Neural cell (in vitro differentiated cells): ENCODE measurements around the gene MYOD1. TPM values are rescaled to one million over a fixed set of nuclear protein-coding genes. Genes with fewer than 3 reads are reported as not detected.

Experiments
- H2AFZ ChIP-seq: fragments of 200-600, 300-800 bp; sonication (generic), shearing (Covaris generic); 2 replicates; pipeline ENCODE4 v1.6.0; 2014; ENCODE audit warnings: low read depth, mild to moderate bottlenecking, antibody characterized with exemption, low read length, moderate library complexity
- H3F3A ChIP-seq: fragments of 200-600 bp; shearing (Covaris generic); 2 replicates; pipeline ENCODE4 v1.6.1; 2016; ENCODE audit warnings: mild to moderate bottlenecking, moderate library complexity, mixed read lengths, antibody characterized with exemption, low read length; ENCODE audit not compliant: insufficient read depth, poor library complexity, severe bottlenecking
- H3K27ac ChIP-seq: fragments of 200-600, 300-800 bp; sonication (generic), shearing (Covaris generic); 2 replicates; pipeline ENCODE4 v1.5.1; 2014; ENCODE audit warnings: mild to moderate bottlenecking, low read length, moderate library complexity
- H3K27me3 ChIP-seq: fragments of 300-800, 200-600 bp; sonication (generic), shearing (Covaris generic); 2 replicates; pipeline ENCODE4 v1.6.0; 2014; ENCODE audit warnings: mild to moderate bottlenecking, low read depth, low read length, moderate library complexity; ENCODE audit not compliant: insufficient read depth
- H3K36me3 ChIP-seq: fragments of 300-800, 200-600 bp; sonication (generic), shearing (Covaris generic); 2 replicates; pipeline ENCODE4 v1.5.1; 2014; ENCODE audit warnings: mild to moderate bottlenecking, antibody characterized with exemption, low read length, moderate library complexity; ENCODE audit not compliant: insufficient read depth
- H3K4me2 ChIP-seq: fragments of 300-800, 200-600 bp; sonication (generic), shearing (Covaris generic); 2 replicates; pipeline ENCODE4 v1.6.0; 2014; ENCODE audit warnings: mild to moderate bottlenecking, low read length
- H3K4me3 ChIP-seq: fragments of 300-800, 200-600 bp; sonication (generic), shearing (Covaris generic); 2 replicates; pipeline ENCODE4 v1.5.1; 2014; ENCODE audit warnings: mild to moderate bottlenecking, low read length, moderate library complexity
- H3K79me2 ChIP-seq: fragments of 200-600 bp; shearing (Covaris generic); replicated peaks from 2 replicates; pipeline ENCODE4 v1.6.0; 2014; ENCODE audit warnings: mild to moderate bottlenecking, low read length, moderate library complexity; ENCODE audit not compliant: insufficient read depth
- H3K9ac ChIP-seq: fragments of 300-800, 200-600 bp; sonication (generic), shearing (Covaris generic); 2 replicates; pipeline ENCODE4 v1.6.1; 2016; ENCODE audit warnings: mild to moderate bottlenecking, low read length, mixed read lengths
- H3K9me2 ChIP-seq: fragments of 200-600 bp; shearing (Covaris generic); 2 replicates; pipeline ENCODE4 v1.6.1; 2016; ENCODE audit warnings: mild to moderate bottlenecking, low read length, mixed read lengths; ENCODE audit not compliant: insufficient read depth
- H3K9me3 ChIP-seq: fragments of 200-600, 300-800 bp; sonication (generic), shearing (Covaris generic); 2 replicates; pipeline ENCODE4 v1.6.1; 2016; ENCODE audit warnings: mild to moderate bottlenecking, mixed run types, low read length, moderate library complexity, mixed read lengths
- H4K20me1 ChIP-seq: fragments of 200-600 bp; shearing (Covaris generic); 2 replicates; pipeline ENCODE4 v1.6.1; 2016; ENCODE audit warnings: mild to moderate bottlenecking, mixed run types; ENCODE audit not compliant: insufficient read depth
- EP300 ChIP-seq: fragments of 450-650 bp; conservative IDR thresholded peaks from 2 replicates; pipeline ENCODE4 v1.6.1; 2014; ENCODE audit warnings: antibody characterized with exemption, mild to moderate bottlenecking, moderate library complexity; ENCODE audit not compliant: poor library complexity, severe bottlenecking
- EZH2 ChIP-seq: fragments of 200-600, 300-800 bp; shearing (Covaris generic), sonication (generic); IDR thresholded peaks from 2 replicates; pipeline ENCODE4 v1.6.1; 2014; ENCODE audit warnings: antibody characterized with exemption, low read length, borderline replicate concordance, mild to moderate bottlenecking; ENCODE audit not compliant: insufficient read depth, poor library complexity, severe bottlenecking
- MXI1 ChIP-seq: fragments of 450-650 bp; conservative IDR thresholded peaks from 2 replicates; pipeline ENCODE4 v1.6.1; 2014; ENCODE audit warnings: antibody characterized with exemption, mild to moderate bottlenecking; ENCODE audit not compliant: poor library complexity, severe bottlenecking
- POLR2AphosphoS5 ChIP-seq: IDR thresholded peaks from 2 replicates; pipeline ENCODE4 v1.6.1; 2012
- RAD21 ChIP-seq: fragments of 450-650 bp; conservative IDR thresholded peaks from 2 replicates; pipeline ENCODE4 v1.6.1; 2014; ENCODE audit warnings: antibody characterized with exemption, mild to moderate bottlenecking, moderate library complexity
- SMC3 ChIP-seq: fragments of 450-650 bp; conservative IDR thresholded peaks from 2 replicates; pipeline ENCODE4 v1.6.1; 2014; ENCODE audit warnings: antibody characterized with exemption, mild to moderate bottlenecking, moderate library complexity; ENCODE audit not compliant: poor library complexity
- TAF1 ChIP-seq: IDR thresholded peaks from 2 replicates; pipeline ENCODE4 v1.6.1; 2012; ENCODE audit warnings: low read depth
- polyA plus RNA-seq: library from polyadenylated mRNA; depleted of rRNA; stranded (reverse); fragments of >200 nt; gene quantifications from 2 replicates; pipeline ENCODE4 v1.2.3, GENCODE V29; 2014
- TF ChIP-seq, protein P1 (sequence below): fragments of 450-650 bp; IDR thresholded peaks from 2 replicates; pipeline ENCODE4 v1.5.1; 2014; ENCODE audit warnings: antibody characterized with exemption, mild to moderate bottlenecking, moderate library complexity; ENCODE audit not compliant: poor library complexity, severe bottlenecking
- TF ChIP-seq, protein P2 (sequence below): IDR thresholded peaks from 2 replicates; pipeline ENCODE4 v1.6.1; 2012; ENCODE audit warnings: borderline replicate concordance

MYOD1 gene
- polyA plus RNA-seq, 1 donor from 2014 or later = not detected

DNA sequence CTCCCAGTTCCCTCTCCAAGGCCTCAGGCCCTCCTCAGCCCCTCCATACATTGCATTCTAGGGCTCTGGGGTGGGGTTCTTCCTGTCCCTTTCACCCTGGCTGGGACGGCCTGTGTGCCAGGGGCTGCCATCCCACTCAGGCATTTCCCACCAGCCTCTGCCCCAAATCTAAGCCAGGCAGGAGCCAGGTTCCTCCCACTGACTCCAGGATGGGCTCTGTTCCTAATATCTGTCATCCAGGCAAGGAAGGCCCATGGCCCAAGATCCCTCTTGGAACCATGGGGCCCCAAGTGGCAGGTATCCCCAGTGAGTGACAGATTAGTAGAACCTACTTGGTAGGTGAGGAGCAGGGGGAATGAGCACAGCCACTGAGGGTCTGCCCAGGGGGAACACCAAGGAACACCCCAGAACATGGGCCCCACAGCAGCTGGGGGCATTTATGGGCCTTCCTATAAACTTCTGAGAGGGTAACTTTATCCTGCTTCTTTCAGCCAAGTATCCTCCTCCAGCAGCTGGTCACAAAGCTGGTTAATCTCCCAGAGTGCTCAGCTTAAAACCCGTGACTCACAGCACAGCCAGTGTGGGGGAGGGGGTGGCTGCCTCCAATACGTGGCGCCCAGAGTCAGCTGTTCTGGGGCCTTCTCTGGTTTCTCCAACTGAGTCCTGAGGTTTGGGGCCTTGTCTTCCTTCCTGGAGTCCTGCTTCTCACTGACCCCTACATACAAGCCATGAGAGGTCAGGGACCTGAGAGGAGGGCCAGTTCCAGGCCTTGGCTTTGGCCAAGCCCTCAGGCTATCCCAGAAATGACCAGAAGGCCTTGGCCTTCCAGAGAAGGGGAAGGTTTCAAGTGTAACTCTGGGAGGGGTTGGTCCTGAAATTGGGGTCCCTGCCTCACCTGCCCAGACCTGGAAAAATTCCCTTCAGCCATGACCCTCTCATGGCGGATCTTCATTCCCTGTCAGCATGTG is 19.9 kb upstream of the MYOD1 start:
- no peaks in the 10 kb centered on the region for H3F3A ChIP-seq
- H3K27ac ChIP-seq = no peak overlapping the region
- no peaks in the 10 kb centered on the region for H3K79me2 ChIP-seq
- peaks cover 21% of the 10 kb centered on the region for H3K27me3 ChIP-seq
- H3K4me3 ChIP-seq = no peak overlapping the region
- no peak for TF ChIP-seq POLR2AphosphoS5
- no peak for TF ChIP-seq EP300
- TF ChIP-seq, protein P1, sequence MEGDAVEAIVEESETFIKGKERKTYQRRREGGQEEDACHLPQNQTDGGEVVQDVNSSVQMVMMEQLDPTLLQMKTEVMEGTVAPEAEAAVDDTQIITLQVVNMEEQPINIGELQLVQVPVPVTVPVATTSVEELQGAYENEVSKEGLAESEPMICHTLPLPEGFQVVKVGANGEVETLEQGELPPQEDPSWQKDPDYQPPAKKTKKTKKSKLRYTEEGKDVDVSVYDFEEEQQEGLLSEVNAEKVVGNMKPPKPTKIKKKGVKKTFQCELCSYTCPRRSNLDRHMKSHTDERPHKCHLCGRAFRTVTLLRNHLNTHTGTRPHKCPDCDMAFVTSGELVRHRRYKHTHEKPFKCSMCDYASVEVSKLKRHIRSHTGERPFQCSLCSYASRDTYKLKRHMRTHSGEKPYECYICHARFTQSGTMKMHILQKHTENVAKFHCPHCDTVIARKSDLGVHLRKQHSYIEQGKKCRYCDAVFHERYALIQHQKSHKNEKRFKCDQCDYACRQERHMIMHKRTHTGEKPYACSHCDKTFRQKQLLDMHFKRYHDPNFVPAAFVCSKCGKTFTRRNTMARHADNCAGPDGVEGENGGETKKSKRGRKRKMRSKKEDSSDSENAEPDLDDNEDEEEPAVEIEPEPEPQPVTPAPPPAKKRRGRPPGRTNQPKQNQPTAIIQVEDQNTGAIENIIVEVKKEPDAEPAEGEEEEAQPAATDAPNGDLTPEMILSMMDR = no peak
- TF ChIP-seq, protein P2, sequence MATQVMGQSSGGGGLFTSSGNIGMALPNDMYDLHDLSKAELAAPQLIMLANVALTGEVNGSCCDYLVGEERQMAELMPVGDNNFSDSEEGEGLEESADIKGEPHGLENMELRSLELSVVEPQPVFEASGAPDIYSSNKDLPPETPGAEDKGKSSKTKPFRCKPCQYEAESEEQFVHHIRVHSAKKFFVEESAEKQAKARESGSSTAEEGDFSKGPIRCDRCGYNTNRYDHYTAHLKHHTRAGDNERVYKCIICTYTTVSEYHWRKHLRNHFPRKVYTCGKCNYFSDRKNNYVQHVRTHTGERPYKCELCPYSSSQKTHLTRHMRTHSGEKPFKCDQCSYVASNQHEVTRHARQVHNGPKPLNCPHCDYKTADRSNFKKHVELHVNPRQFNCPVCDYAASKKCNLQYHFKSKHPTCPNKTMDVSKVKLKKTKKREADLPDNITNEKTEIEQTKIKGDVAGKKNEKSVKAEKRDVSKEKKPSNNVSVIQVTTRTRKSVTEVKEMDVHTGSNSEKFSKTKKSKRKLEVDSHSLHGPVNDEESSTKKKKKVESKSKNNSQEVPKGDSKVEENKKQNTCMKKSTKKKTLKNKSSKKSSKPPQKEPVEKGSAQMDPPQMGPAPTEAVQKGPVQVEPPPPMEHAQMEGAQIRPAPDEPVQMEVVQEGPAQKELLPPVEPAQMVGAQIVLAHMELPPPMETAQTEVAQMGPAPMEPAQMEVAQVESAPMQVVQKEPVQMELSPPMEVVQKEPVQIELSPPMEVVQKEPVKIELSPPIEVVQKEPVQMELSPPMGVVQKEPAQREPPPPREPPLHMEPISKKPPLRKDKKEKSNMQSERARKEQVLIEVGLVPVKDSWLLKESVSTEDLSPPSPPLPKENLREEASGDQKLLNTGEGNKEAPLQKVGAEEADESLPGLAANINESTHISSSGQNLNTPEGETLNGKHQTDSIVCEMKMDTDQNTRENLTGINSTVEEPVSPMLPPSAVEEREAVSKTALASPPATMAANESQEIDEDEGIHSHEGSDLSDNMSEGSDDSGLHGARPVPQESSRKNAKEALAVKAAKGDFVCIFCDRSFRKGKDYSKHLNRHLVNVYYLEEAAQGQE = no peak
- TF ChIP-seq TAF1 = no peak
- no peak for TF ChIP-seq EZH2
- no peak for TF ChIP-seq MXI1
- H2AFZ ChIP-seq = no peak overlapping the region
- H3K36me3 ChIP-seq = no peaks in the 10 kb centered on the region
- no peaks in the 10 kb centered on the region for H3K9me2 ChIP-seq
- H3K9ac ChIP-seq = no peak overlapping the region
- no peak overlapping the region for H3K4me2 ChIP-seq
- peaks cover 10% of the 10 kb centered on the region for H3K9me3 ChIP-seq
- H4K20me1 ChIP-seq = no peaks in the 10 kb centered on the region

DNA sequence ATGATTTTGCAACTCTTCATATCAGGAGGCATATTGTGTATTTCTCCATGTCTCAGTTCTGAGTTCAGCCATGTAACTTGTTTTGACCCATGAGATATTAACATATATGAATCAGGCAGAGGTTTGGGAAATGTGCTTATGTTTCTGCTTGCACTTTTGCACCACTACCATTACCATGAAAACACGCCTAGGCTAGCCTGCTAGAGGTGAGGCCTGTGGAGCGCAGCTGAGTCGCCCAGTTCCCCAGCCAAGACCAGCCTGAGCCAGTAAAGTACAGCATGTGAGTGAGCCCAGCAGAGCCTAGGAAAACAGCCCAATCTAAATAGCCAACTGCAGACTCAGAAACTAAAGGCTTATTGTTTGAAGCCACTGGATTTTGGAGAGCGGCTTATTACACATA is 18.4 kb upstream of the MYOD1 start:
- Histone ChIP-seq H3K79me2 (no peaks in the 10 kb centered on the region), H4K20me1 (no peaks in the 10 kb centered on the region), H3K27me3 (peaks cover 11% of the 10 kb centered on the region), H3K4me3 (no peak overlapping the region), H3K9me3 (peaks cover 10% of the 10 kb centered on the region), H3K9ac (no peak overlapping the region), H3K36me3 (no peaks in the 10 kb centered on the region), H3K27ac (no peak overlapping the region), H3F3A (no peaks in the 10 kb centered on the region), H3K9me2 (no peaks in the 10 kb centered on the region), H2AFZ (no peak overlapping the region), H3K4me2 (no peak overlapping the region)
- TF ChIP-seq EP300 (no peak), TAF1 (no peak), SMC3 (no peak), RAD21 (no peak), POLR2AphosphoS5 (no peak), MXI1 (no peak), EZH2 (no peak)
- TF ChIP-seq, protein P2 = no peak
- TF ChIP-seq, protein P1 = no peak
